Measurements from ENCODE around the gene PAM.
A peak's percentile ranks its signal among the peaks of the same experiment; 100 is the strongest.

The PAM gene

GRCh38 chr5:102860035-102860434, 104.9 kb downstream of the PAM start:
- DNase-seq (ENCODE audit: low read depth), result no peak

DNA sequence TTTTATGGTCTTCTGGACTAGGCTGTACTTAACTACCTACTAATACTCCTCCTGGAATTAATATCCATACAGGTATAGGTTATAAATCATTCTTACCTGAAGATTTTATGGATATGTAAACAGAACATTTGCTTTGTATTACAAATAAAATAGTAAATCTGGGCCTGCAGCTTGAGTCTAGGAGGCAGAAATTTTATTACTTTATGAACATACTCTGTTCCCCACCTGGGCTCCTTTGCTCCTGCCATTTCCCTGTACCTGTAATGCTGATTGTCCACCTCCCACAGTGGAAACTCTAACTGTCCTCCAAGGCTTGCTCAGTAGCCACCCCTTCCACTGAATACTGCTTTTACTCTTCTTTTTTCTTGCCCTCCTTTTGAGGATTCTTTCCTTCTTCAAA, 108.0 kb downstream of the PAM start:
- DNase-seq (ENCODE audit: low read depth), result no peak

DNA sequence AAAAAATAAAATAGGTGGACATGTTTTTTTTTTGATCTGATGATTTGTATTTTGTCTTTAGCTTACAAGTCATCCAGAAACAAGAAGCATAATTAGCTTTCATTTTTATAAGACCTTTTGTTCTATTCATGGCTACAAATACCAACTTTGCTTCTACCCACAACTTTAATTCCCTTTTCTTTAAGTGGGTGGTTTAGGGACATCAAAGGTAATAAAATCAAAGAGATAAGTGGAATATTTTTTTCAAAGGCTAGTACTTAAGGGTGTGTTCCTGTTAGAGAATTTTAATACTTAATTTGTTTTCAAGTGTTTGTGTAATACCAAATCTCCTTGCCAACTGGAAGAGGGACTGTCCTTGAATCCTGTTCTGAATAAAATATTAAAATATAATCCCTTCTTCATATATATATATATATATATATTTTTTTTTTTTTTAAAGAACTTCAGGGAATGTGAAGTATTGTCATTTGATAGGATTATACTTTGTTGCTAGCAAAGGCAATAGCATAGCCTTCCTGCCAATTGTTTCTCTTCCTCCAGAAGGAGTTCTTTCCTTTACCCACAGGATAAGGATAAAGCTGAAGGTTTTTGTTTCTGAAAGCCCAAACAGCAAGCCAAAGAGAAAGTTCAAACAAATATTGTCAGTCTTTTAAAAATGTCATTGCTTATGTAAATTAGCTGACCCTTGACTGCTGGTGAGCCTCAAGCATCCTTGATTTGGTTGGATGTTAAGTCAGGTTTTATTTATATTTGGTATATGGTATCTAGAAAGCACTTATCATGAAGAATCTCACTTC, 108.9 kb downstream of the PAM start:
- no peak for DNase-seq (ENCODE audit: low read depth)

- no peak for DNase-seq (ENCODE audit: low read depth)
Measured at GRCh38 chr5:102865171-102865509, 110.0 kb downstream of the PAM start.

DNA sequence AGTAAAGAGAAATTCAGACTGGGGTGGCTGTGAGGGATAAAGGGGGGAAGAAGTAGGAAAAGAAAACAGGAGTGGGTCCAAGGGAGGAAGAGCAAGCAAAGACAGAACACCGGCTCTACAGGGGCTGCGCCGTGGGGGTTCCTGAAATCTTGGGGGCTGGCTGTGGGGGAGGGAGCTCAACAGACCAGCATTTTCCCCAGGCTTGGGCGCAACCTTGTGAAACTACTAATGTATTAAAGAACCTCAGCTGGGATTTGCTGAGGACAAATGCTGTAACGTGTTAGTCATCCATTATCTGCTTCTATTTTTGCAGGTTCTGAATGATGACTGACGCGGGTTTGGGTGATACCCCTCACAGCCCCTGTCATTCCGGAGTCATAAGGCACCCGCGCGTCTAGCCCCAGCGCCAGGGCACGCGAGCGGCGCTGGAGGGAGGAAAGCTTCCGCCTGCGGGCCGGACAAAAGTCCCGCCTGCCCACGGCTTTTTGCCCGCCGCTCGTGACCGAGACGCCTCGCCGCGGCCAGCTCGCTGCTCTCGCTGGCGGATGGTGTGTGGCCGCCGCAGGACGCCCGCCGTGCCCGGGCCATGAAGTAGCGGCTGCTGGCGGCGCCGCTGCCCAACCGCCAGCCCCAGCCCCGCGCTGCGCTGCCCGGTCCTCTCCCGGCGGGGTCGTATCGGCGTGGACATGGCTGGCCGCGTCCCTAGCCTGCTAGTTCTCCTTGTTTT, 110.6 kb downstream of the PAM start:
- peak; percentile 36 for DNase-seq (ENCODE audit: low read depth)

GRCh38 chr5:102866237-102866600, 111.1 kb downstream of the PAM start:
- no peak for DNase-seq (ENCODE audit: low read depth)

DNA sequence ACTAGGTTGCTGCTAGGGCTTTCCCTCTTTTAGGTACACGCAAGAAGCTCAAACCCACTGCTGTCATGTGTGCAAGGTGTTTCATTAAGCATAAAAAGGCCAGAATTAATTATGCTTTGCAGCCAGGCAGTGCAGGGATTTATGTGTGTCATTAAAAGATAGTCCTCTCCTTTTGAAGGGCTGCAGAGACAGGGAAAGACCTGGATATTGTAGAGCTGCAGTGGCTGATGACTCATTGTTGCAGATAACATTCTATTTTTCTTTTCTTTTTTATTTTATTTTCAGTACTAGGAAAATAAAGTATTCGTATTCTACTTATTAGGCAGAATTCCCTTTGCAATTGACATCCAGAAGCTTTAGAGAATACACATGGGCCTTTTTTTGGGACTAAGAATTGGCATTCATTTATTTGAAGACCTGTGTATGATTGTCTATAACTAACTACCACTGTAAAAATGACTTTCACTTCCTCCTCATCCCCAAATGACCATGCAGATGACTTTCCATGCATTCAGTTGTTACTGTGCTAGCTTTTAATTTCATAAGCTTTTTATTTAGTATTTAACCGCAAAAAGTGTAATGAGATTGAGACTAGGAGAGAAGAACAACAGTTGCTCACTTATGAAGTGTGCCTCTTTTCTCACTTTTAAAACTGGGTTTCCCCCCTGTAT, 113.0 kb downstream of the PAM start:
- no peak for DNase-seq (ENCODE audit: low read depth)

DNA sequence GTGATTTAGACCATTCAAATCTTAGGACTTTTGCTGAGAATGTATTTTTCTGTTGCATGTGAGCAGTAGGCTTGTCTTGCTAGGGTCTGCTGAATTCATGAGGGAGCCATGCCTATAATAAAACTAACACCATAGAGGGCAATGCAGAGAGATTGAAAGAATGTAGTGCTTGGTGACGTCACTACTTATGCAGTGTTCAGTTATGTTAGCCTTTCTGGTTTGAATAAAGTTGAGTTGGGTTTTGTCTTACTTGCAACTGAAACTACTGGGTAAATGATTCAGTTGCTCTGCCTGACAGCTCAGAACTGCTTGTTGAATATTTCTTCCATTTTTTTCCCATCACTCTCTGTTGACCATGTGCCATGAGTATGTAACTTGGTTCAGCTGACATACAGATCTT, 114.1 kb downstream of the PAM start:
- no peak for DNase-seq (ENCODE audit: low read depth)

GRCh38 chr5:102873379-102873932, 118.4 kb downstream of the PAM start:
- no peak for DNase-seq (ENCODE audit: low read depth)

GRCh38 chr5:102874054-102874453, 118.9 kb downstream of the PAM start:
- no peak for DNase-seq (ENCODE audit: low read depth)

DNA sequence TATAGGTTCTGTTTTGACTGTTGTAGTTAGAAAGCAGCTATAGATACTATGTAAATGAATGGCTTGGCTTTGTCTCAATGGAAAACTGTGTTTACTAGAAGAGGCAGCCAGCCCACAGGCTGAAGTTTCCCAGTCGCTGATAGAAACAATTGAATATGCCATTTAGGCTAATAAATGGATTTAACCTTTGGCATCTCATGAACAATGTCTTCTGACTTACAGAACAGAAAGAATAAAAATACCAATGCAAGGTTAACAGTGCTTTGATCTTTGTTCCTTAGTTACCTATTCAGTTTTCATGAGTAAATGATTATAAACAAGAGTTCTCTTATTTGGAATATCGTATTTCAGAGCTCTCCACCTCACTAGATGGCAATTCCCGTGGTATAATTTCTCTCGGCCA, 120.6 kb downstream of the PAM start:
- no peak for DNase-seq (ENCODE audit: low read depth)

DNA sequence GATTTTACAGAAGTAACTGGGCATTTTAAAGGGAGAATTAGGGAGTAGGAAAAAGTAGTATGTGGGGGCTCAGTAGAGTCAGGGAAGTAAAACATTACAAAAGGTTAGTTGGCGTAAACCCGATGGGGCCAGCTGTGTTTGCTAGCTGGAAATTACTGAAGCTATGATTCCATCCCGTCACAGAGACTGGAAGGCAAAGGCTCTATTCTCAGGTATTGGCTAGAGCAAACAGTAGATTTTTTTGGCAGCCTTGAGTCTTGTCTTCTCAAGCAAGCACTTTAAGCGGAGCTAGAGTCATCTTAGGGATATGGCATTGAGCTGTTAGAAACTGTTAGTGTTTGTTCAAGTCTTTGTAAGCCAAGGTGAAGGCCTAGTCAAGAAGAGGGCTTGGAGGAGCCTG, 121.5 kb downstream of the PAM start:
- no peak for DNase-seq (ENCODE audit: low read depth)

- DNase-seq (ENCODE audit: low read depth), result no peak
Measured at GRCh38 chr5:102879741-102880140, 124.6 kb downstream of the PAM start.

- DNase-seq (ENCODE audit: low read depth), result no peak
Measured at GRCh38 chr5:102886586-102886985, 131.5 kb downstream of the PAM start.

- DNase-seq (ENCODE audit: low read depth), result no peak
Measured at GRCh38 chr5:102888483-102888882, 133.4 kb downstream of the PAM start.

DNA sequence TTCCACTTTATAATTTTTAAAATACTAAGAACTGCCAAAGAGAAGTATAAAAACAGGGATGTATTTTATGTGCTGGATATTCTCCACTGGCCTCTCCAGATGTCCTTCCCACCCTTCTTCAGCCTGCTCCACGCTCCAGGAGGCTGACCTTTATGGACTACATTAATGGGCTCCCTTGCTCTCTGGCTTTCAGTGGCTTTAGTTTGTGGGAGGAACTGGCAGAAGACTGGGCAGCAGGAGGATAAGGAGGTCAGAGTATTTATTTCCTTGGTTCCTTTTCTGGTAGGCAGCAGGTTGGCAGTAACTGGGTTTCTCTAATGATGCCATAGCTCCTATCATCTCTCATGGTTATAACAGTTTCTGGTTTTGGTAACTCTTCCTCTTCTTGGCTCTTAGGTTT, 133.9 kb downstream of the PAM start:
- DNase-seq (ENCODE audit: low read depth), result no peak

DNA sequence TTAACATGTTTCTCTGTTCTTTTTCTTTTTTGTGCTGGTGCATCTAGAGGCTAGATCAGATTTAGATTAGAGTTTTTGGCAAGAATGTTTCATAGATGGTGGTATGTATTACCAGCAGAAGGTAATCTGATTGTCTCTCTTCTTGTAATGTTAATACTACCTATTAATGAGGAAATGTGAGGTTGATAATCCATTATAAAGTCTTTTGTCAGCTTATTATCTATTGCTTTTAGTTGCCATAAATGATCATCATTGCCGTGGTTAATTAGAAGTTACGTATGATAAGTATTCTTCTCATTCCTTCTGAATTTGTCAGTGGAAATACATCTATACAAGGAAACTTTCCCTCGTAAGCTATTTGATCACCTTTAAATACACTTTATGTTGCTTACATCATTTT, 135.0 kb downstream of the PAM start:
- no peak for DNase-seq (ENCODE audit: low read depth)

DNA sequence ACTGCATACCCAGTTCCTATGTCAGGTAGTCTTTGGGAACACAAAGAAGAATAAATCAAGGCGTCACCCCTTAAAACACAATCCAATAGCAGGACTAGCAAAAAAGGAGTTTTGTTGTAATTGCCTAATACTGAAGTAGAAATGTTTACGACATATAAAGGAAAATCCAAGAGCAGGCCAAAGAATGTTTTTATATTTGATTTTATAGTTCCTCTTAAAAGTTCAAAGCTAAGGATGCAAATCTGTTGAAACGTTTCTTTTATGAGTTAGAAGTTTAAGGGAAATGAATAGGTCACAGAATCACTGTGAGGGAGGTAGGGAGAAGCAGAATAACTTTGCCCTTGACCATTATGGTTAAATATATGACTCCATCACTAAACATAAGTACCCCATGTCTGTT, 136.1 kb downstream of the PAM start:
- DNase-seq (ENCODE audit: low read depth), result no peak

DNA sequence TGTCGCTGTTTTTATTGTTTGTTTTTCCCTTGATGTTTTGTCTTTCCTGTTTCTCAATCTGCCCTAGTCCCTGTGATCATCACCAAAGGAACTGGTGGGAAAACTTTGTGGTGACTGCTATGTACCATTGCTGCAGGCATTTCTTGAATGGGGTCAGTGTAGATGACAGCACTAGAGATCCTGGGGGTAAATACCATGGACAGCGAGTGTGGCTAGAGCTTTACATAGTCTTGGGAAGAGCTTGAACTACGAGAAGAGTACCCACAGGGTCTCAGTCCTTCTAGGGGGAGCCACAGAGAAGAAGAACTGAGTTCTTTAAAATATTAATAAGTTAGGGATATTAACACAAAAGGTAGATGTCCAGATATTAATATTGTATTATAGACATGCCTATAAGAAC, 138.8 kb downstream of the PAM start:
- no peak for DNase-seq (ENCODE audit: low read depth)

GRCh38 chr5:102895234-102895633, 140.1 kb downstream of the PAM start:
- DNase-seq (ENCODE audit: low read depth), result no peak

GRCh38 chr5:102895976-102896375, 140.9 kb downstream of the PAM start:
- no peak for DNase-seq (ENCODE audit: low read depth)

DNA sequence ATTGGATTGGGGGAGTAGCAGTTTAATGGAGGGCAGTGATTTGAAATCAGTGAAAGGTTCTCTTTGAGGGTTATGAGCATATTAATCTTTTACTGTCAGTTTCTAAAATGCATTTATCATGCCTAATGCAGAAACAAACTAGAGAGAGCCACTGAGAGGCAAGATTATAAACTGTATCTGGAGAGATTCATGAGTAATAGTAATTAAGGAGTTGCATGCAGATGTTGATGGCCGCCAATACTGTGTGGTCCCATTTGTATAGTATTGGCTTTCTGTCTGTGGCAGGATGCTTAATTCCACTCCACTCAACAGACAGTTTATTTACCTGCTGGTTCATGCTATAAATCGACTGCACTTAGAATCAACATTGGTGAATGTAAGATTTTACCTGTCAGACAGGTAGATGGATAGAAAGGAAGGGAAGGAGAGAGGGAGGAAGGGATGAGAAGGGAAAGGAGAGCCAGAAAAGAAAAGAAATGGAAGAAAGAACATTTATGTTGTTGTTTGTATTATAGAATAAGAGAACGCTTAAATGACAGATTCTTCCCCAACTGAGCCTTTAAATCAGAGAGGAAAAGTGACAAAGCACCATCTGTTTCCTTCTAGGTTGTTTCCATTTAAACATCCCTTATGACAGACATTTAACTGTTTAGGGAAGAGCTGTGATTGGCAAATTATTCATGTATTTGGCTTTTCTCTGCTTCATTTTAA, 146.5 kb downstream of the PAM start:
- no peak for DNase-seq (ENCODE audit: low read depth)

GRCh38 chr5:102902135-102902448, 147.0 kb downstream of the PAM start:
- no peak for DNase-seq (ENCODE audit: low read depth)
